Measurements from ENCODE around the gene VGLL4.

VGLL4 gene

GRCh38 chr3:11627612-11628011 lies 16.1 kb downstream of the VGLL4 start:
- DNase-seq (ENCODE audit: low spot score): no peak

GRCh38 chr3:11626084-11626463 lies 17.6 kb downstream of the VGLL4 start:
- DNase-seq (ENCODE audit: low spot score): peak; percentile 25

GRCh38 chr3:11625376-11626083 lies 18.2 kb downstream of the VGLL4 start:
- DNase-seq (ENCODE audit: low spot score): no peak

- DNase-seq (ENCODE audit: low spot score): no peak
Observed at GRCh38 chr3:11624704-11625375, 18.9 kb downstream of the VGLL4 start.

- DNase-seq (ENCODE audit: low spot score): peak; percentile 45
Observed at GRCh38 chr3:11624161-11624560, 19.6 kb downstream of the VGLL4 start.

GRCh38 chr3:11622586-11623550 lies 20.8 kb downstream of the VGLL4 start:
- DNase-seq (ENCODE audit: low spot score): no peak

- no peak for DNase-seq (ENCODE audit: low spot score)
Observed at GRCh38 chr3:11621077-11621476, 22.6 kb downstream of the VGLL4 start.

- DNase-seq (ENCODE audit: low spot score): no peak
Observed at GRCh38 chr3:11619946-11620652, 23.6 kb downstream of the VGLL4 start.

GRCh38 chr3:11619461-11619860 lies 24.3 kb downstream of the VGLL4 start:
- no peak for DNase-seq (ENCODE audit: low spot score)

- no peak for DNase-seq (ENCODE audit: low spot score)
Observed at GRCh38 chr3:11618904-11619303, 24.8 kb downstream of the VGLL4 start.

- no peak for DNase-seq (ENCODE audit: low spot score)
Observed at GRCh38 chr3:11616551-11616950, 27.2 kb downstream of the VGLL4 start.

- no peak for DNase-seq (ENCODE audit: low spot score)
Observed at GRCh38 chr3:11613851-11614487, 29.7 kb downstream of the VGLL4 start.

GRCh38 chr3:11613319-11613718 lies 30.4 kb downstream of the VGLL4 start:
- DNase-seq (ENCODE audit: low spot score): no peak

- no peak for DNase-seq (ENCODE audit: low spot score)
Observed at GRCh38 chr3:11612515-11613188, 31.1 kb downstream of the VGLL4 start.

- no peak for DNase-seq (ENCODE audit: low spot score)
Observed at GRCh38 chr3:11611341-11611799, 32.3 kb downstream of the VGLL4 start.

GRCh38 chr3:11610700-11611275 lies 32.9 kb downstream of the VGLL4 start:
- DNase-seq (ENCODE audit: low spot score): no peak

- DNase-seq (ENCODE audit: low spot score): no peak
Observed at GRCh38 chr3:11610044-11610671, 33.6 kb downstream of the VGLL4 start.

- DNase-seq (ENCODE audit: low spot score): no peak
Observed at GRCh38 chr3:11609481-11609880, 34.2 kb downstream of the VGLL4 start.

- DNase-seq (ENCODE audit: low spot score): no peak
Observed at GRCh38 chr3:11607816-11608215, 35.9 kb downstream of the VGLL4 start.

GRCh38 chr3:11606865-11607440 lies 36.8 kb downstream of the VGLL4 start:
- DNase-seq (ENCODE audit: low spot score): no peak

Data from CD4-positive, alpha-beta T cell treated with Interleukin-15 for 4 hours (primary cell).